ENCODE measurements around the gene FRMD4A.
"Not testable (repeated sequence)": the region's sequence is repeated elsewhere in the genome, so short reads cannot be mapped to it uniquely, and the experiment has no call there.

FRMD4A gene

DNA sequence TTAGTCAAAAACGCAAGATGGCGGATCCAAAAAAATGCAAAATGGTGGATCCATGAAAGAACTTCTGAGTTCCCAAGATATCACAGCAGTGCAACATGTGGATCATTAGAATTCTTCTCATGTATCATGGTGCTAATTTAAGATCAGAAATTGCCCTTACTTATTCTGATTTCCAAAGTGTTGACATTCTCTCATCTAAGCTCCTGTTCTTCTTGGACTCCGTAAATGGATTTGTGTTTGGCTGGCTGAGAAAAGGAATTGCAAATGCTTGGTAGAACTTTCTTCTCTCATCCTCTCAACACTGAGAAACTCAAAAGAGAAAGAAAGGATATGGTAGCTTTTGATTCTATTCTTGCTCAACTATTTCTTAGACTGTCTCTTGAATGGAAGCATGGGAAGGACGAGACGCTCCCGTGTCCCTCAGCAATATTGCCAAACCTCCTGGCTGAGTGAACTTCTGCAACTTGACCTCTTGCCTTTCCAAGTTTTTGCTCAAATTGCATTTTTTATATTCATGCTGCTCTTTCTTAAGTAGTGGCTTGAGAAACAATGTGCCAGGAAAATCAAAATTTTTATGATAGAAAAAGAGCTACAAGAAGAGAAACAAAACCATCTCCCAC, 44.7 kb downstream of the FRMD4A start:
- DNase-seq, result no peak

DNA sequence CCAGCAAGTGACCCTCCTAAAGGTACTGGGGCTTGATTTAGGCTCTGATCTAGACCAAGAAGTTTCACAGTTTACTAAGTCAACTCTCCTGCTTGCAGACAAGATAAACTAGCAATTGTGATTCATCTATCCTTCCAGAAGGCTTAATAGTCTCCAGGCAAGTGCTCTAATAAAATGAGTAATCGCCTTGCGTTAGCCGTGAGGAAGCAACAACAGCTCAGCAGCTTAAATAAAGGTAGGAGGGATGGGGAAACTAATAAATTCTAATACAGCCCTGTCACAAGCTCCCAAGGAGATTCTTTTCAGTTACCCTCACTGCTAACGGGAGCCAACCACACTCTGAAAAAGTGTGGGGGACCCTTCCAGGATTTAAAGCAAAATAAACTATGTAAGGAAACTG, 48.4 kb downstream of the FRMD4A start:
- DNase-seq, result no peak

DNA sequence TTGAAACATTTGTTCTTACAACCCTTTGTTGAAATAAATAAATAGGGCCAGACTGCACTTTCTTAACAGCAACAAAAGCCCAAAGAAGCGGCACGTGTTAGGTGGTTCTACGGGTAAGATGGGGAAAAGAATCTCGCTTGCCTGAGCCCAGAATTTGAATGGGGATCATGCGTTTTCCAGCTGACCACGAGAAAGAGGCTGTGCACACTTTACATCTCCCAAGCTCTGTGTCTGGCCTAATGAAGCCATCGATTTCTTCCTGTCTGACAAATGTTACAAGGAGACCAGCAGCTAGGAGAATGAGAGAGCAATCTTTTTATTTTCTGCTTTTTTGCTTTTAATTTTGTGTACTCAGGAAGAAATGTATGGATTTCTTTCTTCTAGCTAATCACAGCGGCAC, 52.2 kb downstream of the FRMD4A start:
- no peak for DNase-seq

DNA sequence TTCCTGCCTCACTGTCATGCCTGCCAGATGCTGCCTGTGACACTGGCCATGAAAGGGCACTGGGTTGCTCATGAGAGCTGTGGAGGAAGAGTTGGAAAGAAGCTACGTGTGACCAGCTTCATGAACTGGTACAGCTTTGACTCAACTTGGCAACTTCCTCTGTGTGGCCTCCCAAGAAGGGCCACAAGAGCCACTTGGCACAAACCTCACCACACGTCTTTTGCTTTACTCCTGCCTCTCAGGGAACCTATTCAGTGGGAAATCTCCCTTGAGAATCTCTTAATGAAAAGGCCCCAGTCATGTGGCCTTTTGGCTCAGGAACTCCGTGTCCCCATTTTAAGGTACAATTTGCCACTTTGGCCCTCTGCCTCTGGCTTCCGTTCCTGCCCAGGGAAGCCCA, 54.5 kb downstream of the FRMD4A start:
- no peak for DNase-seq

DNA sequence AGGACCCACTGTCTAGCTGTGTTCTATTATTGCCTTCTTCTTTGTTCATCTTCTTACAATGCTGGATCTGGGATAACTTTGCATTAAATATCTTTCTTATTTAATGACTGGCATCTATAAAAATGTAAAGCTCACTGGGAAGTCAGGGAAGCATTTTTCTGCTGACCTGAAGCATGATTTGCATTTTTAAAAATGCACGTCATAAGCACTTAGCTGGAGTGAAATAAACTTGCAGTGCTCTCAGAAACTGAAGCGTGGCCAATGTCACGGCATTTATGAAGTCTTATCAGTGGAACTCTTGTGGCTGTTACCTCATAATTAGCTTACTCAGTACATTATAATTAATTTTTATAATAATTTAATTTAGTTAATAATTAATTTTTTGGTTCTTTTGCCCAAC, 59.1 kb downstream of the FRMD4A start:
- DNase-seq, result no peak

DNA sequence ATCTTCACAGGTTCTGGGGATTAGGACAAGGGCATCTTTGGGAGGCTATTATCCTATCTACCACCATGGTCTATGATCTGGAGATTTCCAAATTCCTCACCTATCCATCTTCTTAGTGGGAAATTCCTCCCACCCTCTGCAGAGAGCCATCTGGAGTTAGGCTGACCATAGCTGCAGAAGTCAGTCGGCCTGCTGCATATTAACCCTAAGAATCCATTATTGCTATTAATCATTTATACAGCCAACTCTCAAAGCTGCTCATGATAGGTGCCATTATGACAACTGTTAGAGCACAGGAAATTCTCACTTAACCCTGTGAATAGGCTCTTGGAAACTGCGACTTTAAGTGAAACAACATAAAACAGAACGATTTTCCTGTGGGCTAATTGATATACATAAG, 60.4 kb downstream of the FRMD4A start:
- no peak for DNase-seq

DNA sequence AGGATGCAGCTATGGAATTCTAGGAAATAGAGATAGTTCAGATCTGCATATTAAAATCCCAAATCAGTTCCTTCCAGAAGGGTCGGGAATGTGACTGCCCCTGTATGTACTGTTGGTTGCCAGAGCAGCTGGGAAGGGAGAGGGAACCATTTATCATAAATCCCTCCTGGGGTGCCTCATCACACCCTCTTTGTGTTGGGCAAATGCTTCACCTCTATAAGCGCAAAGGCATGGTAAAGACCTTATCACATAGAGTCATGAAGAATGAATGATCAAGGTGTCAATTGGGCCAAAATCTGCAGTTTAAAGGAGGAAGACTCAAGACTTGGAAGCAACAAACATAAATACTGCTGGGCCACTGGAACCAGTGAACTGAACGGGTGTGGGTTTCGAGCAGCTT, 65.0 kb downstream of the FRMD4A start:
- DNase-seq, result no peak

DNA sequence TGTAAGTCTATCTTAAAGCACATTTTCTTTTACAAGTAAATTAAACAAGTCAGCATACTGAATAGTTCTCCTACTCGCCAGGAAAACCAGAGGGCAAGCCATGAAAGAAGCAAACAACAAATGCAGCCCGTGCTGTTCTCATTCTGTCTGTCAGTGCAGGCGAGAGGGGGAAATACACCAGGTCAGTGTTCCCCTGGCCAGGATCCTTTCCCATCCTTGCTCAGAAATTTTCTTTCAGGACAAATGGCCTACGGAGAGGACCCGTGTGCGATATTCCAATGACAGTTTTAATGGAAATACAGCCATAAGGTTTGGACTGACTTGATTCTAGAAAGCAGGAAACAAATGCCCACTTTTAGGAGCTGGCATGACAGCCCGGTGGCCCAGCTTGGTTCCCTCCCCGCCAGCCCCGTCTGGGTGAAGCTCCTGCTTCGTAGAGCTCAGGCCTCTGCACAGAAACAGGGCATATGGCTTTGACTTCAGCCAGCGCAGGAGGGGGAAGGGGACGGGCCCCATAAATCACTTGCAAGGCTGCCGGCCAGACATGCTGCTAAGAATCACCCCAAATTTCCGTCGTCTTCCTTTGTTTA, 67.8 kb downstream of the FRMD4A start:
- no peak for DNase-seq

DNA sequence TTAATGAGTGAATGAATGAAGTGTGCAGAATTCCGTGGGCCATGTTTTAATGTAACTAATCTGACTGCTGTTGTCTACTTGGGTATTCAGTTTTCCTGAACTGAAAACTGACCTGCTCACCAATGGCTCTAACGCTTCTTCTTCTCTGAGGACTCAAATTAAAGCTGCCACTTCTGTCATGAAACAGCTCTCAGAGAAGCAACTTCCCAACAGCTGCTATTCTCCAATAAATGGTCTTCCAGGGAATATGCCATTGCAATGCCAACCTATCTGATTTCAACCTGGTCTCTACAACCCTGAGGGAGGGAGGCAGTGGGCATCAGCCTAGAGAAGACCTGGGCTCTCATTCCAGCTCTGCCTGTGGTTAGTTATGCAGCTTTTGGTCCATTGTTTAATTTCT, 69.4 kb downstream of the FRMD4A start:
- DNase-seq, result no peak

DNA sequence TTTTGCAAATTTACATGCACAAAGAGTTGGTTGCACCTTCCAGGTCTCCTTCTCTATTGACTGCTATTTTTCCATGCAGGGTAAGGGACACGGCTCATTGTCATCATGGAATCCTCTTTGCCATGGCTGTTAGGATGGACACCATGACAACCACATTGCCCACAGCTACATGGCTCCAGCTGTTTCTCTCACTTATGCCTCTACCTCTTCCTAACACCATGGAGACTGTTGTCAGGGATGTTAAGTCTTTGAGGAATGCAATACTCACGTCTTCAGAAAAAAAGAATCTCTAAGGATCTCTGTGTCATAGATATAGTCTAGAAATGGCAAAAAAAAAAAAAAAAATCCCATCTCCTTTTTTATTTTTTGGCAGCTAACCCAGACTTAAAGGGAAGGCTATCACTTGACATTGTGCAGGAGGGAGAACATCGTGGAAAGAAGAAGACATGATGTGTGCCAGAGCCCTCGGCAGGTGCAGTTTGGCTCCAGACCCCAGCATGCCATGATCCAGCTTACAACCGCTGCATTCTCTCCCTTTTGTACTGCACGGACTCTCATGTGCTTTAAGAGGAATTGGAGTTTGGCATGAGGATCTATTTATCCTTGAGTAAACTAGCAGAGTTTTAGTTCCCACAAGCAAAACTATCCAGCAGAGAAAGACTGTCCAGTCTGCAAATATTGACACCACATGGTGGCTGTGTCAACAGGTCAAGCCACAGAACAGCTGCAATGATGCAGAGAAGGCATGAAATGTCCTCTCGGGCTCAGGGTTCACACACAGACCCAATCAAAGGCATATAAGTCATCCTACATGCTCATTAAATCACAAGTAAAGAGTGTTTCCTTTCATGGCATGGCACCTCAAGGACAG, 70.8 kb downstream of the FRMD4A start:
- no peak for DNase-seq

DNA sequence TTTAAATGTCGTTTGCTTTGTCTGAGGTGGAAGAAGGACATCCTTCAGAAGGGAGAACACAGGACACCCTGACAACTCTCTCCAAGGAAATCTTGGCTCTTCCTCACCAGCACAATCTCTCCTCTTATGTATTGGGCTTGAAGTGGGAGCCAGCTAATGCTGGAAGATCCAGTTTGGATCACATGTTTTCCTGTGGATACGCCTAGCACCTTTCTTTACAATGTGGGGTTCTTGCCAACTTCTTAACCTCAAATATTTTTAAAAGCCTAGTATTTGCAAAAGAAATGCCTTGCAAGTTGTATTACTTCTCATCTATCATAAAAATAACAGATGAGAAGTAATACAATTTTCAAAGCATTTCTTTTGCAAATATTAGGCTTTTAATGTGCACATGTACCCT, 76.4 kb downstream of the FRMD4A start:
- DNase-seq, result no peak

DNA sequence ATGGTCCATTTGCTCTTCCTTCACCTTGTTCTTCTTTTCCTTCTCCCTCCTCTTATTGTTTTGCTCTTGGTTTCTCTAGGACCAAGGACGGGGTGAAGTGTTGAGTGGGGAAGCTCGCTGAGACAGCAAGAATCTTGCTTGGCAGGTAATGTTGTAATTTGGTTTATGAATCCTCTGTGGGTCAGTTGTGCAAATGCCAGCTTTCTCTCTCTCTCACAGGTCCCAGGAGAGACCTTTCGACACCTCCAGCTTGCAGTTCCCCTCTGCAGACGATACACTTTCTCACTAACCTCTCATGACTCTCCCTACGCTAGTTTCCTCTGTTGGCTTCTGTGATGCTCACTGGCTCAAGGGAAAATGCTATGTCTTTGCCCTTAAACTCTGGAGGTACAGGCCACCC, 77.0 kb downstream of the FRMD4A start:
- no peak for DNase-seq

DNA sequence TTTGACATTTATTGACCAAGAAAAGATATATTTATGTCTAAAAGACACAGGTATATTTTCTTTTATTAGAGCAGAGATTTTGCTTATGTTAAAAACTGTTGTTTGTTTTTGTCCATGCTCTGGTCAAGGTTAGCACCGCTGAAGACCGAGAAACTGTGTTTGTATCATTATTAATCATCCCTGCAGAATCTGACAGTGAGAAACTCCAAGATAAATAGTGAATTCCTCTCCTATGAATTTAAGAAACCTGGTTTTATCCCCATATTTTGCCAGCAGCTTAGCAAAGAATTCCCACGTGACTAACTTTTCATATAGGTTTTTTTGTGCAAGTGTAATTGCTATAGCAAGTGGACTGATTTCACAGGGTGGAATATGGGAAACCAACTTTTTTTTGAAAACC, 77.6 kb downstream of the FRMD4A start:
- no peak for DNase-seq

DNA sequence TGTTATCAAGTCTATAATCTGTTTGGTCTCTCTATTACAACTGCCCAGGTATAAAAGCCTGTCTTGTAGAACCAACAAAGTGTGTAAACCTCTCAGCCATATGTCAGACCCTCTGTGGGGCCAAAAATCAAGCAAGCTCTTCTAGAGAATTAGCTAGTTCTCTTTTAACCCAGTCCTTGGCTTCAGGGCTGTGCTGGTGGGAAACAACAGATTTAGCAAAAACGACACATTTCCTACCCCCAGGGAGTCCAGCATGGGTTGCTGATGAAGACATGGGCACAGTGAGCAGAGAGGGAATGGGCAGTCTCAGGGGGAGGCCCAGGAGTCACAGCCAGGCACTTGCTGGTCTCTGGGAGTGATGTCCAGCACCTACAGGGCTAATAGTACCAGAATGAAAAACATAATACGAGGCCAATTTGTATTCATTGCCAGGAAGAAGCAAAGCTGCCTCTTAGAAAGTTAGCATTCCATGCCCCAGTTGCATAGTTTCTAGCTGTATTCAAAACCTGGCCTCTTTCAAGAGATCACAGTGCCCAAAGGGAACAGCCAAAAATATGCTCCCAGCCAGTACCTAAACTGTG, 80.1 kb downstream of the FRMD4A start:
- no peak for DNase-seq

DNA sequence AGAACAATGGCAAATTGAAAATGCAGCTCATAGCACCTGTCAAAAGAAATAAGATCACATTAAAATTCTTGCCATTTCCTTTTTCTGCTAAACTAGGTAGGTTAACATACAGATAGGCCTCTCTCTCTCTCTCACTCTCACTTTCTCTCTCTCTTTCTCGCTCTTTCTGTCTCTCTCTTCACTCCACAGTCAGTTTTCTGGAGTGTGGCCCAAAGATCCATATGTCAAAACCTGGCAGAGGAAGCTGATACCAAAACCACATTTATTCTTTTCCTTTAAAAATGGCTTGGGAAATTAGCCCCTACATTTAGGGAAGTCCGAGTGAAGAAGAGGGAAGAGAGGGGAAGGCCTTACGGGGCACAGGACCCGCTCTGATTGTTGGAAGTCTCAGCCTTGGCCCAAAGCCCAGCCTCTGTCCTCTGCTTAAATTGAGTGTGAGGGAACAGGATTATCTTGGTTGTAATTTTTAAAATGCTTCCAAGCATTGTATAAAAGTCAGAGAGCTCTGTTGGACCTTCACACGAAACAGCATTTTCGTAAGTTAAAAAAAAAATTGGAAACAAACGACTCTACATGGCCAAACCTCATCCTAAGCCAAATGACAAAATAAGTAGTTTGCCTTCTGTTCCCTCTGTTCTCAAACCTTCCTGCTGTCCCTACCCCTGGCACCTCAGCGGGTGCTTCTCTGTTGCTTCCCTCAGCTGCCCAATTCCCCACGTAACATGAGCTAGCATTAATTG, 83.2 kb downstream of the FRMD4A start:
- no peak for DNase-seq

DNA sequence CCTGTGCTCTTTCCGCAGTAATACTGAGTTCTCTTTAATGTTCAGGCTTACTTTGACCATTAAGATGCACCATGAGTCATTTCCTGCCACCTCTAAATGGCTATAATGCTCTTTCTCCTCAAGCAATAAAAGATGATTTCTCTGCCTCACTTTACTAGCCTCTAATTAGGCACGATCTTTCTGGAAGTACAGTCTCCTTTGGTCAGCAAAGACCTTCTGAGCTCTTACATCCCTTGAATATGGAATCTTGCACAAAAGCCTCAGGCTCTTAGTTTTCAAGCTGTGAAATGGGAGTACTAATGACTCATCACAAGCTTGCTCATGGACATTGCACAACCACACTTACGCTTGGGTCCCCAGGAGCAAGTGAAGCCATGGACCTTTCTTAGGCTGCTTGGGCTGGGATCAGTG, 85.9 kb downstream of the FRMD4A start:
- DNase-seq, result no peak

DNA sequence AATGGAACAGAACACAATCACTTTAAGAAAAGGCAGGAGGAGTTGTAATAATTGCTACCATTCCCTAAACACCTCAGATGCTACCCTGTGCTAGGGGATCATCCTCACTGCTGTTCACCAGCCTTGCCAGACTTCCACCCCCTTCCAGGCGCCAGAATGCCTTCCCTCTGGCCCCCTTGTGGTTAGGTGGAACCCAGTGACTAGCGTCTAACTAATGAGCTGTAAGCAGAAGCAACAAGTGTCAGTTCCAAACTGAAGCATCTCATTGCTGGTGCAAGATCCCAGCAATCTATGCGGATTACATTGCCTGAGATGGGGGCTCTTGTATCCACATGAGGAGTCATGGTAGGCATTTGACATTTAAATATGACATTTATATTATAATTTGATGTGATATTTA, 86.6 kb downstream of the FRMD4A start:
- DNase-seq, result no peak

DNA sequence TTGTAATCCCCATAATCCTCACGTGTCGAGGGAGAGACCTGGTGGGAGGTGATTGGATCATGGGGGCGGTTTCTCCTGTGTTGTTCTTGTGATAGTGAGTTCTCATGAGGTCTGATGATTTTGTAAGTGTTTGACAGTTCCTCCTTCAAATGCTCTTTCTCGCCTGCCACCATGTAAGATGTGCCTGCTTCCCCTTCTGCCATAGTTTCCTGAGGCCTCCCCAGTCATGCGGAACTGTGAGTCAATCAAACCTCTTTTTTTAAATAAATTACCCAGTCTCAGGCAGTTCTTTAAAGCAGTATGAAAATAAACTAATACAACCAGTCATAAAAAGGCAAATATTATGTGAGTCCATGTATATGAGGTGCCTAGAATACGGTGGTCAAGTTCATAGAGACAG, 87.5 kb downstream of the FRMD4A start:
- no peak for DNase-seq

DNA sequence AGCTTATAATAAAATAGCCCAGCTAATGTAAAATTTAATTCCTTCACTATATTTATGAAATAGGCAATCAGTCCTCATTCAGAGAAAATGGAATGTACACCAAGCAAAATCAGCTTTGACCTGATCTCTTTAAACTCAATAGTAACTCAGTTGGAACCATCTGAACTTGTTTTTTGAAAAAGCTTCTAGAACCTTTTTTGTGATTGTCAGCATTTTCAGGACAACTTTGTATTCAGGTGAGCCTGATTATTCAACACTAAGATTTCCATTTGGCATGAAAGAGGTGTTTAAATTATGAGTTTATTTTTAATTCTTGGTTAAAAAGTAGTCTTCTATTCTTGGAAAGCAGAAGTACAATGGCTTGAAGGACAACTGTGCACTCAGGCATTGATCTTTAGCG, 89.5 kb downstream of the FRMD4A start:
- DNase-seq, result no peak

DNA sequence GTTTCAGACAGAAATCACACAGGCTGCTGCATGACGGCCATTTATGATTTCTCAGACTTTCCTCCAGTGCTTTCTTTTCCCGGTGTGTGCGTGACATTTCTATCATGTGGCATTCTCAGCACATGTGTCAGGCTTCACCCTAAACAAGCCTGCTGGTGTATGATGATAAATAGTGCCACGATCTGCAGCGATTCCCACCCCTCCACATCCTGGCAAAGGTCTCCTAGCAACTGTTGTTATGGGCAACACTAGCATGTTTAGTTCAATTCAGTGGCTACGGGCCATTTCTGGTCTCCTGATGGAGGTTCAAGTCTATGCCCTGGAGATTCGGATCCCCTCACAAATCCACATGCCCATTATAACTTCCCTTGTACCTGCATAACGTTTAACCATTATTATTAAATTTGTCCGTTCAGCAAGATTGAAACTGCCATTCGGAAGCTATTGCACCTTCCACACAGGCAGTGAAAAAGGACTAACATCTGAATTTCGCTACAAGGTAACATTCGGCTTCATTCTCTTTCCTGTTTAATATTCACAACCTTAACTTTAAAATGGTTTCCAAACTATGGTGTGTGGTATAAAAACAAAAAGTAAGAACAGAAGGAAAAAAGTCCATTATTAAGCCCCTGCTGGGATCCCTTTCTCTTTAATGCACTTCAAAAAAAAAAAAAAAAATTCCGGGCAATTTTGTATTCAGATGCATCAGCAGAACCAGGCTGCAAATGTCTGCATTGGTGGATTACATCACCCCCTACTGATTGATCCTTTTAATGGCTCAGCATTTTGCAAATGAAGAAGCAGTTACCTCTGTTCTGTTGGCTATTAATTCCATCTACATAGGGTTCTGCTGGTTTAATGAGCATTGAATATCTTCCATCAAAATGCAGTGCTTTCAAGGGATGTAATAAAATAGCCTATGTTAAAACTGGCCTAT, 90.2 kb downstream of the FRMD4A start:
- DNase-seq, result no peak

DNA sequence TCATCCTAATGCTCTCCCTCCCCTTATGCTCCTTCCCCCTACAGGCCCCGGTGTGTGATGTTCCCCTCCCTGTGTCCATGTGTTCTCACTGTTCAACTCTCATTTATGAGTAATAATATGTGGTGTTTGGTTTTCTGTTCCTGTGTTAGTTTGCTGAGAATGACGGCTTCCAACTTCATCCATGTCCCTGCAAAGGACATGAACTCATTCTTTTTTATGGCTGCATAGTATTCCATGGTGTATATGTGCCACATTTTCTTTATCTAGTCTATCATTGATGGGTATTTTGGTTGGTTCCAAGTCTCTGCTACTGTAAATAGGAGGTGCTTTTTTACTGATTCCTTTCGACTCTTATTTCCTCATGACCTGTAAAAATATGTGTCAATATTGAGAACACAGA, 92.1 kb downstream of the FRMD4A start:
- not testable (repeated sequence) for DNase-seq

DNA sequence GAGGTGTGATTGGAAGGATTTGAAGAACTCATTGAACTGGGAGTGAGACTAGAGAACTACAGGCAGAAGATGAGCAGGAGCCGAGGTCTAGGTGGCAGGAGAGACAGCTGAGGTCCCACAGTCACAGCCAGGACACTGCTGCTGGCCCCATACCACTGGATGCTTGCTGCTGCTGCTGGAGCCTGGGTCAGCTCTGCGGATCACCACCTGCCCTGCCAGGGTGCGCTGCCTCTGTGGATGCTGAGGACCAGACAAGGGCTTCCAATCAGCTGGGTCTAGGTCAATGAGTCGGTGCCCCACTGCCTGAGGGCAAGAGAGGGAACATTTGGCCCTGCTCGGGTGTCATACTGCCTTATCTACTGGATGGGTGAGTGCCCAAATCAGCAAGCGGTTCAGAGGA, 94.4 kb downstream of the FRMD4A start:
- no peak for DNase-seq
